UCSD-AML1 (cell line): ENCODE results near the gene INSR.

Experiments used
- DNase-seq: peaks from one replicate; lab custom pipeline; 2025; ENCODE audit not compliant: unreplicated experiment; lab: John Stamatoyannopoulos, UW

The INSR gene

DNA sequence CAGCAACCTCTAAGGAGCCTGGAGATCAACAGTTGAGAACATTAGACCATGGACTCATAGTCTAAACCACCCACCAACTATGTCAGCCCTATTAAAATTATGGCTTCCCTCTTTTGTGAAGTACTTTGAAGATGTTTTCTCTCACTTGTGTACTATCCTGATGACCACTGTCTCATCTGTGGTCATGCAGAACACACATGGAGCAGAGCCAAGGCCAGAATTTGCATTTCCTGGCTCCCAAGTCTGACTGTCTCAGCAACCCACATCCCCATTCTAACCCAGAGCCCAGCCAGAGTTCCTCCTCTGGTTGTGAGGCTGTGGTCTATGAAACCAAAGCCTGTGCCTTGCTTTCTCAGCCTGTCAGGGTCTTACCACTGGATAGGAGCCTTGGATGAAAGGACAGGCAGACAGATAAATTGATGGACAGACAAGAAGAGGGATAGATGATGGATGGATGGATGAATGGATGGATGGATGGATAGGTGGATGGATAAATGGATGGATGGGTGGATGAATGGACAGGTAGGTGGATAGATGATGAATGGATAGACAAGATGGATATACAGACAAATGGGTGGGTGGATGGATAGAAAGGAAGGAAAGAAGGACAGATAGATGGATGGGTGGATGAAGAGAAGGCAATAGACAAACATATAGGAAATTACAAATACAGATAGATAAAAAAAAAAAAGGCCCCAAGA lies 189.3 kb downstream of the INSR start:
- no peak for DNase-seq

DNA sequence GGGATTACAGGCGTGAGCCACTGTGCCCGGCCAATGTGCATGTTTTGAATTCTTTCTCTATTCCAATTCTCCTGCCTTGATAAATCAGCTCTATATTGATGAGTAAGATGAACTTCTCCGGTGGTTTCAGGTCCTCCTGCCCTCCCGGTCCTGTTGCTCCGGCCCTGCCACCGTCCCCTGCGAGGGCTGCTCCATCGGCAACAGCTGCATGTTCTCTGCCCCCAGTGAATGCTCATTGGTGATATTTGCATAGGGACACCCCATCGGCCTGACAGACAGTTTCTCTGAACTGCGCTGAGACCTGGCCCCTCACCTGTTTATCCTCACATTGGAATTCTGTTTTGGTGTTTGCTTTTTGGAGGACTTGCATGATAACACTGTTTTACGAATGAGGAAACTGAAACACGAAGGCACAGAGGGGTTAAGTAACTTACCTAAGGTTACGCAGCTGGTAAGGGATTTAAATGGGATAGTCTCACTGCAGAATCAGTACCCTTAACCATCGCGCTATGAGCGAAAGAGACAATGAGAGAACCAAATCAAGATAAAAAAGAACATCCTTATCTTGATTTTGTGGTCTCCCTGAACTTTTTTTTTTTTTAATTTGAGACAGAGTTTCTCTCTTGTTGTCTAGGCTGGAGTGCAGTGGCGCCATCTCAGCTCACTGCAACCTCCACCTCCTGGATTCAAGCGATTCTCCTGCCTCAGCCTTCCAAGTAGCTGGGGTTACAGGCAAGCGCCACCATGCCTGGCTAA lies 192.5 kb downstream of the INSR start:
- DNase-seq = no peak

DNA sequence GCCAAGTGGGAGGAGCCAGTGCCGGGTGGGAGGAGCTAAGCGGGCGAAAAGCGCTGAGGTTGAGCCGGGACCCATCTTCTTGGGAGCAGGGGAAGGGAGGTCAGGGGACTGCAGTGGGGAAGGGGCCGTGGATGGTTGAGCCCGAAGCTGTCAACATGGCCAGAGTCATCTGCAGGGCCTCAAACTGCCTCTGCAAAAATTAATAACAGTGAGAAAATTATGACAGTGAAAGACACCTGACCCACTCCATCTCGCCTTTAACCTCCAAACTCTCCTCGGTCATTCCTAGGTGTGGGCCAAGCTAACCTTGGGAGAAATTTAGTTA lies 194.7 kb downstream of the INSR start:
- no peak for DNase-seq

DNA sequence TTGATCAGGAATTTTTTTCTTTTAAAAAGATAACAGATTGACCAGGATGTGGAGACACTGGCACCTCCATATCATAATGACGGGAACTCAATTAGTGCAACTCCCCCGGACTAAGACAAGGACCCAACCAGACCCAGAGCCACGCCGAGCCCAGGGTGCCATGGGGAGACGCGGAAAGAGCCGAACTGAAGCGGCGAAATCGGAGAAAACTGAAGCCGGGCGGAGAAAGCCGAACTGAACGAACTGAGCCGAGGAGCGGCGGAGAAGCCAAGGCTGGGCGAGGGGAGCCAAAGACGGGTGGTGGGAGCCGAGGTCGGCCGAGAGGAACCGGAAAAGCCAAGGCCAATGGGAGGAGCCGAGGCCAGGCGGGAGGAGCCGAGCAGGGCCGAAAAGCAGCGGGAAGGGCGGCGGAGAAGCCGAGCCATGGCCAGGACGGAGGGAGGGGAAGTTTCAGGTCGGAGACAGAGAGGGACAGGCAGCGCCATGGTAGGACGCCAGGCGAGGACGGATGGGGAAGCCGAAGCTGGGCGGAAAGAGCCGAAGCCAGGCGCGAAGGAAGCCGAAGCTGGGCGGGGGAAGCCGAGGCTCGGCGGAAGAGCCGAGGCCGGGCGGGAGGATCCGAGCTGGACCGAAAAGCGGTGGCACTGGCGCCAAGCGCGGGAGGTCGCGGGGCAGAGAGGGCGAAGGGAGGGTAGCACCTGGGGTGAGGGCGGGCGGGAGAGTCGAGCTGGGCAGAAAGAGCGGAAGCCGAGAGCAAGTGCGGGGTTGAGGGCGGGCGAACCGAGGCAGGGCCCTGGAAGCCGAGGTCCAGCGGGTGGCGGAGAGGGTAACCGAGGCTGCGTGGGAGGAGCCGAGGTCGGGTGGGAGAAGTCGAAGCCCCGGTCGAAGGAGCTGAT lies 195.3 kb downstream of the INSR start:
- DNase-seq = peak; percentile 96

DNA sequence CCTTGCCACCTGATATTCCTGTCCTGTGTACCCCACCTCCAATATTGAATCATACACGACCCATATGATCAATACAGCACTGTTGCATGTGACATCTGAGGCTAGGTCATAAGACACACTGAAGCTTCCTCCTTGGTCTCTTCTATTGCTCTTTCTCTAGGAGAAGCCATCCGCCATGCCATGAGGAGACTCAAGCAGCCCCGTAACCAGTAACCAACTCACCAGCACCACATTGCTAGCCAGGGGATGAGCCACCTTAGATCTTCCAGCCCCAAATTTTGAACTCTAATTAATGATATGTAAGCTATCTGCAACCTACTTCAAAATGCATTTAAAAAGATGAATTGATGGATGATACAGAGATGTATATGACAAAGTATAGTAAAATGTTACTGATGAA lies 196.1 kb downstream of the INSR start:
- no peak for DNase-seq

DNA sequence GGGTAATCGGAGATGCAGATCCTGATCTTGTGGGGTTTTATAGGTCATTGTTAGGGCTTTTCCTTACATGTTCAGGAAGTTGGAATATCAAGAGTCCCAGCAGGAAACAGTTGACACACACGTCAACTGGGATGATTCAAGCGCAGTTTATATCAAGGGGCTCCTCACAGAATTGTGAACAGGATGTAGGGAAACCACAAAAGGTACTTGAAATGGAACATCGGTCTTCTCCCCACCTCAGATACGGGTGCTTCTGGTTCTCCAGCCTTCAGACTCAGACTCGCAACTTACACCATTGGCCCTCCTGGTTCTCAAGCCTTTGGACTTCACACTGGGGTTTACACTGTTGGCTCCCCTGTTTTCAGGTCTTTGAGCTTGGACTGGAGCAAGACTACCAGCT lies 205.2 kb downstream of the INSR start:
- DNase-seq = no peak

DNA sequence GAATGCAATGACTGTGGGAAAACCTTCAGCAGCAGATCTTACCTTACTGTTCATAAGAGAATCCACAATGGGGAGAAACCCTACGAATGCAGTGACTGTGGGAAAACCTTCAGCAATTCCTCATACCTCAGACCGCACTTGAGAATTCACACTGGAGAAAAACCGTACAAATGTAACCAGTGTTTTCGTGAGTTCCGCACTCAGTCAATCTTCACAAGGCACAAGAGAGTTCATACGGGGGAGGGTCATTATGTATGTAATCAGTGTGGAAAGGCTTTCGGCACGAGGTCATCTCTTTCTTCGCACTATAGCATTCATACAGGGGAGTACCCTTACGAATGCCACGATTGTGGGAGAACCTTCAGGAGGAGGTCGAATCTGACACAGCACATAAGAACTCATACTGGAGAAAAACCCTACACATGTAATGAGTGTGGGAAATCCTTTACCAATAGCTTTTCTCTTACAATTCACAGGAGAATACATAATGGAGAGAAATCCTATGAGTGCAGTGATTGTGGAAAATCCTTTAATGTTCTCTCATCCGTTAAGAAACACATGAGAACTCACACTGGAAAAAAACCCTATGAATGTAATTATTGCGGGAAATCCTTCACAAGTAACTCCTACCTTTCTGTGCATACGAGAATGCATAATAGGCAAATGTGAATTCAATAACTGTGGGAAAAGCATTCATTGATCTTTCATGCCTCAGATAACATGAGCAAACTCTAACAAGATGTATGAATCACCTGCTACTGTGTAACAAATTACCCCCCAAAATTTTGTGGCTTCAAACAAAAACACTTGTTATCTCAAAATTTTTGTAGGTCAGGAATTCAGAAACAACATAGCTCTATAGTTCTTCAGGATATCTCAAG lies 210.9 kb downstream of the INSR start:
- DNase-seq = no peak

DNA sequence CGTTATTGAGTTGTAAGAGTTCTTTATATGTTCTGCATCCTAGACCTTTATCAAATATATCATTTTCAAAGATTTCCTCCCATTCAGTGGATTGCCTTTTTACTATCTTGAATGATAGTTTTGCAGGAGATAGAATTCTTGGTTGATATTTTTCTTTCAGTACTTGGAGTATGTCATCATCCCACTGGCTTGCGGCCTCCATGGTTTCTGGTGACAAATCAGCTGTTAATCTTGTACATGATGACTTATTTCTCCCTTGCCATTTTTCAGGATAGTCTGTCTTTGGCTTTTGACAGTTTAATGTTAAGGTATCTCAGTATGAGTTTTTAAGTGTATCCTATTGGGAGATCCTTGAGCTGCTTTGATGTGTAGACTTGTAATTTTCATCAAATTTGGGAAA lies 216.2 kb downstream of the INSR start:
- no peak for DNase-seq

DNA sequence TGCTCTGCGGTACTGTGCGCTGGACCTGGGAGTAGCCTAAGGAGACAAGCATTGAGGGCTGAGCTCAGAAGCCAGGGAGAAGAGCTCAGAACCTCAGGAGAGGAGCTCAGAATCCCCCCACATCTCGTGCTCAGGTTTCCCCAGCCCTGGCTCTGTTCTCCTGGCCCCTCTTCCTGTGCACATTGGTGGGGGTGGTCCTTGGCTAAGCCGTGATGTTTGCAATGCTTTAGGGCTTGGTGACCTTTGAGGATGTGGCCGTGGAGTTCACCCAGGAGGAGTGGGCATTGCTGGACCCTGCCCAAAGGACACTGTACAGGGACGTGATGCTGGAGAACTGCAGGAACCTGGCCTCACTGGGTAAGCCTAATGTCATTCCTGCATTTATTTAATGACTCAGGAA lies 218.1 kb downstream of the INSR start:
- DNase-seq = no peak

DNA sequence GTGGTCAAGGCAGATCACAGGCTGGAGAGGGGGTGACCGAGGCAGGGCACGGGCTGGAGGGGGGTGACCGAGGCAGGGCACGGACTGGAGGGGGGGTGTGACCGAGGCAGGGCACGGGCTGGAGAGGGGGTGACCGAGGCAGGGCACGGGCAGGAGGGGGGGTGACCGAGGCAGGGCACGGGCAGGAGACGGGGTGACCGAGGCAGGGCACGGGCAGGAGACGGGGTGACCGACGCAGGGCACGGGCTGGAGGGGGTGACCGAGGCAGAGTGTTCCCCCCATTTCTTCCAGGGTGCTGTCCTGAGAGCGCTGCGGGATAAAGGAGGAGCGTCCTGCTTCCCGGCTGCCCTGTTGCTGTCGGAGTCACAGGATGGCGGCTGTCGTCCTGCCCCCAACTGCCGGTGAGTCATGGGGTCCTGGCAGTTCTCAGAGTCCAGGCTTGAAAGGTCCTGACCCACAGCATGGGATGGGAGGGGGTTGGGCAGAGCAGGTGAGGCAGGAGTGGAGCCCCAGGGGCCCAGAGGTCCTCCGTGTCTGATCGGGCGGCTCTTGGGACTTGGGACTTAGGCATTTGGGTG lies 219.4 kb downstream of the INSR start:
- no peak for DNase-seq

DNA sequence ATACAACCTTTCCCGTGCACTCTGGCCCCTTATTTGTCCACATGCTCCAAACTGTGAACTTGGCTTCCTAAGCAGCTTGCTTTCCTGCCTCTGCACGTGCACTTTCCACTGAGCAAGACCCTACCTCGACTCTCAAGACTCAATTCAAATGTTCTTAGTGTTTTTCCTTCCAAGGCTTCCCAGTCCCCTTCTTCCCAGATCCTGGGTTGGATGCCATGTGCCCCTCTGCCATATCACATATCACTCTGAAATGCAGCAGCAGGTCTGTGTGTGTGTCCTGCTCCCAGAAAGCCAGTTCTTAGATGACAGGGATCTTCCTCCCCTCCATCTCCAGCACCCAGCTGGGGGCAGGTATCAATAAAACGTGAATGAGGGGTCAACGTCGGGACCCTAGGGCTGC lies 221.7 kb downstream of the INSR start:
- no peak for DNase-seq

DNA sequence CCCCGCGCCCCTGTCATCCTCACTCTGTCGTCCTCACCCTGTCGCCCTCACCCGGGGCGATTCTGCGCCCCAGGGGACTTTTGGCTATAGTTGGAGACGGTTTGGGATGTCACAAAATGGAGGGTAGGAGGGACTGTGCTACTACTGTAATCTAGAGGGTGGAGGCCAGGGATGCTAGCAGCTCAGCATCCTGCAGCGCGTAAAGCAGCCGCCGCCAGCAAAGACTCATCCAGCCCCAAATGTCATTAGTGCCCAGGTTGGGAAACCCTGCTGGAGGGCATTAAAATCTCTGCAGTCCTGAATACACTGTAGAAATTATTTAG lies 224.3 kb downstream of the INSR start:
- DNase-seq = no peak

DNA sequence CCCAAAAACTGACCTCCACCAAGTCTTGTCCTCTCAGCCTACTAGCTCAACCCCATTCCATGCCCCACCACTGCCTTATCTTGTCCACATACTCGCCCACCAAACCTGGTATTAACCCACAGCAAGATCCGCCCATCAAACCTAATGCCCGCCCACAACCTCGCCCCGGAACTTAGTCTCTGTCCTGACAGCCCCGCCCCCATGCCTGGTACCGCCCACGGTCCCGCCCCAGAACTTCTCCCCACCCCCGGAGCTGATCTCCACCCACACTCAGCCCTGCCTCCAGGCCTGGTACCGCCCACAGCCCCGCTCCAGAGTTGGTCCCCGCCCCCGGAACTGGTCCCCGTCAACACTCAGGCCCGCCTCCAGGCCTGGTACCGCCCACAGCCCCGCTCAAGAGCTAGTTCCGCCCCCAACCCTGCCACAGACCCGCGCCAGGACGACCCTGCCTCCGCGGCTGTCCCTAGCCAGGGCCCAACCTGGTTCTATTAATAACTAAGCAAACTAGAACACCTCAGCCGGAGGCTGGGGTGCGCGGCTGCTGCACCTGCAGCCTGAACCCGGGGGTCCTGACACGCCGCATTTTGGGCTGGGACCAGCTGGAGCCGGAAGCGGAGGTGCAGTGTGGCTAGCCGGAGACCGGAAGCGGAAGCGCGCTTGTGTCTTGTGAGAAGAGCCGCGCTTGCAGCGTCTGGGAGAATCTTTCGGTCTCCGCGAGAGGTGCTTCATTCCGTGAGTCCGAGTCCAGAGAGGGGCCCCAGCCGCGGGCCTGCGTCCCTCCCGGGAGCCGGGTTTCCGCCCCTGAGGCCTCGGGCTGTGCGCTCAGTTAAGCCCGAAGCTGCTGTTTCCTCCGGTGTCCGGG lies 224.9 kb downstream of the INSR start, which contains the start of gene ZNF557:
ZNF557 (plus strand) TSS at position 662 of the 862 bp plus-strand sequence. CDS start 5,372 bp downstream, outside the sequence.
- peak; percentile 98 for DNase-seq

DNA sequence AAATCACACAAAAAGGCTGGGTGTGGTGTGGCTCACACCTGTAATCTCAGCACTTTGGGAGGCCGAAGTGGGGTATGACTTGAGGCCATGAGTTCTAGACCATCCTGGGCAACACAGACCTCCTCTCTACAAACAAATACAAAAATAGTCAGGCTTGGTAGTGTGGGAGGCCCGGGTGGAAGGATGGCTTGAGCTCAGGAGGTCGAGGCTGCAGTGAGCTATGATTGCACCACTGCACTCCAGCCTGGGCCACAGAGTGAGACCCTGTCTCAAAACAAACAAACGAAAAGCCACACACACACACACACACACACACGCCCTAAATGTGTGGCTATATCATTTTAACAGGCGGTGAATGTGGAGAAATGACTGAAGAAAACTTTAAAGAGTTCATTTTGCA lies 225.6 kb downstream of the INSR start:
- DNase-seq = no peak

DNA sequence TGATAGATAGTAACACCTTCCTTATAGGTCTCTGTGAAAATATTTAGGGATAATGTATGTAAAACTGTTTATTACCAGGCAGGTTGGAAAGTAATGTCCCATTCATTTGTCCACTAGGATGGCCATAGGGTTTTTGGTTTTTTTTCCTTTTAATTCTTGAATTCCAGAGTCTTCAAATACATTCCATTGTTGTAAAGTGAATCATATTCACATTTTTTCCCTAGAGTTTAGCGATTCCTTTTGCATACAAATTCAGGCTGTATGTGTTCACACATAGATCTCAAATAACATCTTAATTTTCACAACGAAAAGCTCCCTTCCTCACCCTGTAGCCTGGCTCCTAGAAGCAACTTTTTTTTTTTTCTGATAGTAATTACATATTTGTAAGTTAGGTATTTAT lies 226.5 kb downstream of the INSR start:
- DNase-seq = no peak

DNA sequence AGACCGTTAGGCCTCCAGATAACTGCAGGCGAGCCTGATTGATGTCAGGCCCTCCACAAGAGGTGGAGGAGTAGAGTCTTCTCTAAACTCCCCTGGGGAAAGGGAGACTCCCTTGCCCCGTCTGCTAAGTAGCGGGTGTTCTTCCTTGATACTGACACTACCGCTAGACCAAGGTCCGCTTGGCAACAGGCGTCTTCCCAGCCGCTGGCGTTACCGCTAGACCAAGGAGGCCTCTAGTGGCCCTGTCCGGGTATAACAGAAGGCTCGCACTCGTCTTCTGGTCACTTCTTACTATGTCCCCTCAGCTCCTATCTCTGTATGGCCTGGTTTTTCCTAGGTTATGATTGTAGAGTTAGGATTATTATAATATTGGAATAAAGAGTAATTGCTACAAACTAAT lies 227.1 kb downstream of the INSR start:
- DNase-seq = peak; percentile 11

DNA sequence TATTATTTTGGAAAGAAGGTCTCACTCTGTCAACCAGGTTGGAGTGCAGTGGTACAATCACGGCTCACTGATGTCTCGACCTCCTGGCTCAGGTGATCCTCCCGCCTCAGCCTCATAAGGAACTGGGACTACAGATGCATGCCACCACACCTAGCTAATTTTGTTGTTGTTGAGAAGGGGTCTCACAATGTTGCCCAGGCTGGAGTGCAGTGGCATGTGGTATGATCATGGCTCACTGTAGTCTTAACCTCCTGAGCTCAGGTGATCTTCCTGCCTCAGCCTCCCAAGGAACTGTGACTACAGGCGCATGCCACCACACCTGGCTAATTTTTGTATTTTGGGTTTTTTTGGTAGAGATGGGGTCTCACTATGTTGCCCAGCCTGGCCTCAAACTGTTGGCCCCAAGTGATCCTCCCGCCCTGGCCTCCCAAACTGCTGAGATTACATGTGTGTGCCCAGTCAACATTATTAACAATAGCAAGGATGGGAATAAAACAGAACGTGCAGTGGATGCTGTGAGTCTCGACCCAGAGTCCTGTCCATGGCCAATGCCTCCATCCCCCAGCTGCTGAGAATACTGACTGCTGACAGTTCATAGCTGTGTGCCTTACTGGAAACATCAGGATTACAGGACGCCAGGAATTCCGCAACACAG lies 230.3 kb downstream of the INSR start:
- DNase-seq = no peak

DNA sequence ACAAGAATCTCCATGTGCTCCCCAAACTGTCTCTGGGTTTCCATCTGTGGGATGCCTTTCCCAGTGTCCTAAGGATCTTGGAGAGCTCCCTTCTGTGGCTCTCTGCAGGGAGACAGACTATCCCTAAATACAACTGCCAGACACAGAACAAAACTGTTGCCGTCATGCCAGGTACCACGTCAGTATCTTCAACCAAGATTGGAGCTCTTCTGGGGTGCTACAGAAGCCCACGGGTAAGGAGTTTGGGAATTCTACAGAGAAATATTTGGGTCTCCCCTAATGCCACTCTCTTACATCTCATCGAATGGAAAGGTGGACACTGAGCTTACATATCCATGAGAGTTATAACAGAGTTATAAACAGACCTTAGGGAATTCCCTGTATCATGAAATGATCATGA lies 230.9 kb downstream of the INSR start:
- no peak for DNase-seq
